HT1080 (cell line): Measurements from ENCODE around the gene NNAT. TPM values are rescaled to one million over a fixed set of nuclear protein-coding genes. Genes with fewer than 3 reads are reported as not detected.

Experiments used
- DNase-seq: peaks from one replicate; pipeline ENCODE4 v3.0.0-alpha.2; 2015; ENCODE audit warnings: low read depth
- total RNA-seq: library from RNA; depleted of rRNA; stranded (reverse); fragments of >200 nt; shearing (Covaris generic); gene quantifications from 2 replicates; pipeline ENCODE4 v1.2.3, GENCODE V29; 2014

Gene NNAT
- total RNA-seq, 1 experiment from 2014 or later: not detected

GRCh38 chr20:37501940-37502339 is 19.1 kb upstream of the NNAT start:
- no peak for DNase-seq

- DNase-seq: no peak
These were observed 18.4 kb upstream of the NNAT start for GRCh38 chr20:37502654-37503053.

- DNase-seq: no peak
These were observed 17.7 kb upstream of the NNAT start for GRCh38 chr20:37503256-37503927.

GRCh38 chr20:37504404-37505096 is 16.5 kb upstream of the NNAT start:
- DNase-seq: no peak

GRCh38 chr20:37505263-37506151 is 15.5 kb upstream of the NNAT start:
- DNase-seq: no peak

GRCh38 chr20:37506152-37506725 is 14.8 kb upstream of the NNAT start:
- no peak for DNase-seq

- no peak for DNase-seq
These were observed 10.8 kb upstream of the NNAT start for GRCh38 chr20:37510226-37510625.

- DNase-seq: peak; percentile 66
These were observed 9.3 kb upstream of the NNAT start for GRCh38 chr20:37511610-37512275.

GRCh38 chr20:37513779-37514359 is 7.2 kb upstream of the NNAT start:
- DNase-seq: no peak

- DNase-seq: no peak
These were observed 5.2 kb upstream of the NNAT start for GRCh38 chr20:37515876-37516275.

GRCh38 chr20:37516811-37517750 is 4.0 kb upstream of the NNAT start:
- no peak for DNase-seq

GRCh38 chr20:37518059-37518458 is 3.0 kb upstream of the NNAT start:
- no peak for DNase-seq

- no peak for DNase-seq
These were observed 2.2 kb upstream of the NNAT start for GRCh38 chr20:37518606-37519507.

- no peak for DNase-seq
These were observed 1.3 kb upstream of the NNAT start for GRCh38 chr20:37519508-37520418.

GRCh38 chr20:37520419-37520955 is 563 bp upstream of the NNAT start:
- no peak for DNase-seq

GRCh38 chr20:37522260-37523011 is 1.4 kb downstream of the NNAT start:
- no peak for DNase-seq

GRCh38 chr20:37523012-37523391 is 2.0 kb downstream of the NNAT start:
- no peak for DNase-seq
